A549 (cell line): ENCODE results near the gene JAML. TPM values are rescaled to one million over a fixed set of nuclear protein-coding genes. Genes with fewer than 3 reads are reported as not detected.

Experiments used
- ATAC-seq, 2 experiments: fragments of 200-7000 bp in 1 of 2; fragments of >200 bp in 1 of 2; cut with Nextera tagmentation in 1 of 2; cut with Tn5 transposase in 1 of 2; 3 replicates each; pipeline versions ENCODE4 v1.8.0 to v1.9.1; 2018 to 2020; ENCODE audit warnings: mild to moderate bottlenecking in 1 of 2, moderate library complexity in 1 of 2
- CTCF ChIA-PET: fragments of 300-600 bp; sonication (Branson Sonifier 250); formaldehyde crosslinking; extraction: SDS; loops from one replicate; lab custom pipeline; 2021; ENCODE audit warnings: antibody characterized with exemption, inconsistent platforms; lab: Yijun Ruan, JAX
- POLR2A ChIA-PET: fragments of 350-600 bp; formaldehyde crosslinking; extraction: SDS; loops from one replicate; lab custom pipeline; 2021; ENCODE audit warnings: antibody characterized with exemption, inconsistent platforms; lab: Yijun Ruan, JAX
- DNase-seq, 2 experiments: peaks; one replicate each; pipeline versions ENCODE4 v3.0.0 to v3.0.0-alpha.2; 2011 to 2016; ENCODE audit warnings: low read depth in 1 of 2, low spot score in 1 of 2
- FAIRE-seq: peaks from 2 replicates; lab custom pipeline; 2011; peaks lifted over from hg19 to GRCh38; lab: Jason Lieb, UNC
- H3K27ac ChIP-seq, 2 experiments: fragments of >200 bp; sonication (Bioruptor Twin); formaldehyde crosslinking; 3 replicates each; pipeline ENCODE4 v1.5.1; 2016 to 2017
- H3K4me1 ChIP-seq: fragments of >200 bp; sonication (Bioruptor Twin); formaldehyde crosslinking; 3 replicates; pipeline ENCODE4 v1.6.1; 2016
- H3K4me2 ChIP-seq: fragments of >200 bp; sonication (Bioruptor Twin); formaldehyde crosslinking; 3 replicates; pipeline ENCODE4 v1.6.1; 2016
- H3K4me3 ChIP-seq: fragments of >200 bp; sonication (Bioruptor Twin); formaldehyde crosslinking; 3 replicates; pipeline ENCODE4 v1.5.1; 2016
- H3K9me3 ChIP-seq: fragments of >200 bp; sonication (Bioruptor Twin); formaldehyde crosslinking; 3 replicates; pipeline ENCODE4 v1.6.1; 2016
- BCL3 ChIP-seq: fragments of >200 bp; sonication (Bioruptor Twin); formaldehyde crosslinking; IDR thresholded peaks from 3 replicates; pipeline ENCODE4 v1.6.1; 2016
- EHMT2 ChIP-seq: fragments of 200-600 bp; sonication (generic); IDR thresholded peaks from 2 replicates; pipeline ENCODE4 v1.6.1; 2016; ENCODE audit warnings: antibody characterized with exemption, low read depth, mild to moderate bottlenecking, moderate library complexity
- ELK1 ChIP-seq: fragments of 150-350 bp; IDR thresholded peaks from 2 replicates; pipeline ENCODE4 v1.6.1; 2014; ENCODE audit warnings: low read depth, mild to moderate bottlenecking, low read length
- FOSB ChIP-seq: fragments of 250-450 bp; sonication (Bioruptor Pico); IDR thresholded peaks from 2 replicates; pipeline ENCODE4 v1.5.0; 2020; ENCODE audit warnings: mild to moderate bottlenecking, moderate library complexity
- FOSL2 ChIP-seq, 2 experiments: fragments of 450-650 bp in 1 of 2; fragments of >200 bp in 1 of 2; sonication (Bioruptor Twin) in 1 of 2; formaldehyde crosslinking; IDR thresholded peaks; 2 replicates each; pipeline versions ENCODE4 v1.5.0 to v1.6.1; 2016 to 2020; ENCODE audit warnings: mild to moderate bottlenecking in 1 of 2, moderate library complexity in 1 of 2
- FOXS1 ChIP-seq: fragments of 250-450 bp; sonication (Bioruptor Pico); IDR thresholded peaks from 2 replicates; pipeline ENCODE4 v1.5.0; 2020; ENCODE audit warnings: mild to moderate bottlenecking, moderate library complexity
- HDAC2 ChIP-seq: fragments of 200-600 bp; sonication (generic); IDR thresholded peaks from 2 replicates; pipeline ENCODE4 v1.6.1; 2016
- HMGXB4 ChIP-seq: fragments of 250-450 bp; sonication (Bioruptor Pico); IDR thresholded peaks from 2 replicates; pipeline ENCODE4 v1.5.0; 2021; ENCODE audit warnings: mild to moderate bottlenecking, moderate library complexity, borderline replicate concordance
- HOXA7 ChIP-seq: fragments of 250-450 bp; sonication (Bioruptor Pico); IDR thresholded peaks from 2 replicates; pipeline ENCODE4 v1.5.0; 2020; ENCODE audit warnings: mild to moderate bottlenecking, moderate library complexity
- HOXB13 ChIP-seq: fragments of 250-450 bp; sonication (Bioruptor Pico); IDR thresholded peaks from 2 replicates; pipeline ENCODE4 v1.5.0; 2020; ENCODE audit warnings: low read depth, mild to moderate bottlenecking, moderate library complexity
- HOXB5 ChIP-seq: fragments of 250-450 bp; sonication (Bioruptor Pico); IDR thresholded peaks from 2 replicates; pipeline ENCODE4 v1.5.0; 2020; ENCODE audit warnings: mild to moderate bottlenecking, moderate library complexity
- JUNB ChIP-seq: fragments of >200 bp; sonication (Bioruptor Twin); formaldehyde crosslinking; IDR thresholded peaks from 2 replicates; pipeline ENCODE4 v1.6.1; 2016
- KDM5A ChIP-seq: fragments of 200-600 bp; sonication (generic); IDR thresholded peaks from 2 replicates; pipeline ENCODE4 v1.6.1; 2016; ENCODE audit warnings: antibody characterized with exemption, mild to moderate bottlenecking
- MYC ChIP-seq: IDR thresholded peaks from 2 replicates; pipeline ENCODE4 v1.6.1; 2012; ENCODE audit warnings: mild to moderate bottlenecking, inconsistent platforms, low read length, improper control_type of control experiment, borderline replicate concordance
- NR3C1 ChIP-seq: fragments of >200 bp; sonication (Bioruptor Twin); formaldehyde crosslinking; IDR thresholded peaks from 3 replicates; pipeline ENCODE4 v1.6.1; 2017
- POLR2AphosphoS2 ChIP-seq: conservative IDR thresholded peaks from 2 replicates; pipeline ENCODE4 v1.6.1; 2012; ENCODE audit warnings: low read length, improper control_type of control experiment, inconsistent platforms
- RCOR1 ChIP-seq: fragments of 150-350 bp; IDR thresholded peaks from 2 replicates; pipeline ENCODE4 v1.6.1; 2014; ENCODE audit warnings: antibody characterized with exemption, low read length, low read depth
- REST ChIP-seq: fragments of 200-600 bp; sonication (generic); IDR thresholded peaks from 2 replicates; pipeline ENCODE4 v1.6.1; 2016; ENCODE audit warnings: antibody characterized with exemption, mild to moderate bottlenecking, moderate library complexity
- RFX5 ChIP-seq: fragments of 450-650 bp; IDR thresholded peaks from 2 replicates; pipeline ENCODE4 v1.7.1; 2014; ENCODE audit warnings: antibody characterized with exemption, mild to moderate bottlenecking, moderate library complexity
- RNF2 ChIP-seq: fragments of 200-600 bp; sonication (generic); IDR thresholded peaks from 2 replicates; pipeline ENCODE4 v1.6.1; 2016; ENCODE audit warnings: low read depth, mild to moderate bottlenecking, antibody characterized with exemption, moderate library complexity, borderline replicate concordance
- TFCP2L1 ChIP-seq: fragments of 250-450 bp; sonication (Bioruptor Pico); IDR thresholded peaks from 2 replicates; pipeline ENCODE4 v1.5.0; 2021; ENCODE audit warnings: mild to moderate bottlenecking
- TP53 ChIP-seq: fragments of 250-450 bp; sonication (Bioruptor Pico); IDR thresholded peaks from 2 replicates; pipeline ENCODE4 v1.5.0; 2021; ENCODE audit warnings: mild to moderate bottlenecking, moderate library complexity
- USF2 ChIP-seq: fragments of 450-650 bp; IDR thresholded peaks from 2 replicates; pipeline ENCODE4 v1.6.1; 2014; ENCODE audit warnings: antibody characterized with exemption
- ZC3H11A ChIP-seq: fragments of 450-650 bp; IDR thresholded peaks from 2 replicates; pipeline ENCODE4 v1.6.1; 2014; ENCODE audit warnings: antibody characterized with exemption, mild to moderate bottlenecking
- ZSCAN20 ChIP-seq: fragments of 250-450 bp; sonication (Bioruptor Pico); IDR thresholded peaks from 2 replicates; pipeline ENCODE4 v1.8.0; 2022; ENCODE audit warnings: mild to moderate bottlenecking, moderate library complexity
- WGBS: methylation state at CpG from one replicate; pipeline ENCODE4 v1.1.6; 2017; ENCODE audit errors: missing lambda C conversion rate; 5-methylcytosine and 5-hydroxymethylcytosine counted together
- polyA plus RNA-seq, 4 experiments: library from polyadenylated mRNA; depleted of rRNA in 3 of 4; stranded (reverse); fragments of >200 nt; fragmentation: RNase III in 1 of 4; extraction: RNeasy Plus Mini Kit Qiagen cat#74134 plus additional on column Dnase treatment in 1 of 4; gene quantifications; 2 replicates in 3 of 4; 3 replicates in 1 of 4; pipeline ENCODE4 v1.2.3, GENCODE V29; 2011 to 2017

Gene JAML
- polyA plus RNA-seq, 2 of the 4 experiments (the other 2 are of a cell fraction), result not detected

- TF ChIP-seq HOXA7 (no peak), ELK1 (no peak), TP53 (CRISPR knock-in tag) (no peak), HDAC2 (no peak), JUNB (no peak), TFCP2L1 (CRISPR knock-in tag) (no peak), ZC3H11A (no peak), FOSB (CRISPR knock-in tag) (no peak), ZSCAN20 (CRISPR knock-in tag) (no peak), USF2 (no peak), HOXB5 (CRISPR knock-in tag) (no peak), RNF2 (no peak), KDM5A (no peak), HOXB13 (no peak), FOSL2 (IDR thresholded peaks at IDR 0.05) (no peak), FOSL2 (CRISPR knock-in tag; IDR thresholded peaks at IDR 0.05) (no peak), EHMT2 (no peak), FOXS1 (CRISPR knock-in tag) (no peak), HMGXB4 (CRISPR knock-in tag) (no peak)
- FAIRE-seq (no peak), ATAC-seq (no peak), DNase-seq (no peak)
- Histone ChIP-seq H3K4me2 (no peak overlapping the region), H3K4me3 (no peak overlapping the region), H3K9me3 (no peaks in the 10 kb centered on the region), H3K4me1 (peaks cover 14% of the 10 kb centered on the region), H3K27ac (no peak overlapping the region)
- ChIA-PET CTCF (interaction anchor here (1.0 kb wide), 1 partner anchor 22 kb away, joined by 7 read pairs; no protein-coding TSS in a partner anchor), POLR2A (no interaction called here)
- WGBS, result 76% methylated on average over 4 of the region's 4 CpGs
These were observed 48.1 kb downstream of the JAML start for GRCh38 chr11:118176778-118177134.

- H3K4me2 ChIP-seq, result peak within 1 kb of the TSS; percentile 37; the same call in 1 of the 3 replicates
- DNase-seq (no peak), ATAC-seq (no peak), FAIRE-seq (no peak)
- TF ChIP-seq HDAC2 (no peak), RCOR1 (no peak), REST (no peak), TFCP2L1 (CRISPR knock-in tag) (no peak), MYC (no peak), POLR2AphosphoS2 (no peak), BCL3 (no peak), ZSCAN20 (CRISPR knock-in tag) (no peak), NR3C1 (no peak), RFX5 (no peak)
- POLR2A ChIA-PET, result no interaction called here
- peaks cover 14% of the 10 kb centered on the region for H3K4me1 ChIP-seq
- H3K9me3 ChIP-seq, result no peaks in the 10 kb centered on the region
- WGBS, result 59% methylated on average over 14 of the region's 14 CpGs
- CTCF ChIA-PET, result interaction anchor here (1.0 kb wide), 1 partner anchor 22 kb away, joined by 7 read pairs; no protein-coding TSS in a partner anchor
- H3K4me3 ChIP-seq, result no peak within 1 kb of the TSS
- H3K27ac ChIP-seq, result peak within 1 kb of the TSS in 1 of 2 experiments; percentile 19; a peak in 3 of 6 replicates
These were observed 48.6 kb downstream of the JAML start, which contains the start of gene SCN2B for GRCh38 chr11:118175993-118176777. Gene SCN2B (minus strand): TSS chr11:118176639. CDS start chr11:118176431, 208 bp downstream.
